ENCODE measurements around the gene SPINK1. TPM values are rescaled to one million over a fixed set of nuclear protein-coding genes. Genes with fewer than 3 reads are reported as not detected.

Gene SPINK1
- total RNA-seq, 2 experiments from 2014 or later = not detected

GRCh38 chr5:147791181-147791580 is 40.3 kb downstream of the SPINK1 start:
- Mint-ChIP-seq H3K27ac (no peak overlapping the region), H3K4me1 (ENCODE audit: low read depth) (no peaks in the 10 kb centered on the region), H3K27me3 (ENCODE audit: low read depth) (no peaks in the 10 kb centered on the region), H3K9me3 (no peaks in the 10 kb centered on the region), H3K36me3 (ENCODE audit: low read depth) (no peaks in the 10 kb centered on the region), H3K4me3 (no peak overlapping the region)
- intact Hi-C loops (cut with micrococcal nuclease) = no loop called here
- DNase-seq = no peak
- CTCF ChIA-PET = no interaction called here

GRCh38 chr5:147789820-147790219 is 41.7 kb downstream of the SPINK1 start:
- CTCF ChIA-PET = no interaction called here
- no peaks in the 10 kb centered on the region for H3K36me3 Mint-ChIP-seq (ENCODE audit: low read depth)
- no peak overlapping the region for H3K27ac Mint-ChIP-seq
- DNase-seq = no peak
- no peaks in the 10 kb centered on the region for H3K27me3 Mint-ChIP-seq (ENCODE audit: low read depth)
- H3K4me1 Mint-ChIP-seq (ENCODE audit: low read depth) = no peaks in the 10 kb centered on the region
- H3K4me3 Mint-ChIP-seq = no peak overlapping the region
- H3K9me3 Mint-ChIP-seq = no peaks in the 10 kb centered on the region
- intact Hi-C loops (cut with micrococcal nuclease) = no loop called here

DNA sequence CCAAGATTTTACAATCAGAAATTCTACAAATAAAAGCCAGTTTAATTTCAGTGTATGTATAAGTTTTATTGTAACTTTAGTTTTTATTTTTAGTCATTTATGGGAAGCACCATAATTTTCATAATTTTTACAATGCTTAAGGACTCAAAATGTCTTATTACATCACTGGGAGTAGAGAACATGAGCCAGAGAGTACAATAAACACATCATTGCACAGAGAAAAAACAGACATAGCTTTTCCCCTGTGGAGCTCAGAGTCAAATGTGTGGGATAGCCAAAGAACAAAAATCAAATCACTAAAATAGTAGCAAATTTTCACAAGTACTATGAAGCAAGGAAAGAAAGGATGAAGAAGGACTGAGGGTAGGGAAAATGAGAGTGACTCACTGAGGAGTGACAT is 43.4 kb downstream of the SPINK1 start:
- Mint-ChIP-seq H3K27me3 (ENCODE audit: low read depth) (peaks cover 10% of the 10 kb centered on the region), H3K4me1 (ENCODE audit: low read depth) (no peaks in the 10 kb centered on the region), H3K36me3 (ENCODE audit: low read depth) (no peaks in the 10 kb centered on the region), H3K27ac (no peak overlapping the region), H3K9me3 (no peaks in the 10 kb centered on the region), H3K4me3 (no peak overlapping the region)
- no peak for DNase-seq
- CTCF ChIA-PET = no interaction called here
- intact Hi-C loops (cut with micrococcal nuclease) = no loop called here

DNA sequence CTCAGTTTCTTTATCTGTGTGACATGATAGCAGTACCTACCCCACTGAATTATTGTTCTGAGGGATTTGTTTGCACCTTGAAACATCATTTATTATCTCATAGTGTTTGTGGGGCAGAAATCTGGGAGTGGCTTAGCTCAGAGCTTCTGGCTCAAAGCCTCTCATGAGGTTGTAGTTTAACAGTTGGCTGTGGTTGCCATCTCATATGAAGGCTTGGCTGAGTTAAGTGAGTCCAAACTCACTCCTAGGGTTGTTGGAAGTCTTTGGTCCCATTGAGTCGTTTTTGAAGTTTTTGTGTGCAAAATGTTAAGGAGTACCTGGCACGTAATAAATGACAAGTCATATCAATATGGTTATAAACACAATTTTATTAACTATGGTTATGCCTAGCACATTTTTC is 45.3 kb downstream of the SPINK1 start:
- H3K4me1 Mint-ChIP-seq (ENCODE audit: low read depth) = peaks cover 4% of the 10 kb centered on the region
- no peak overlapping the region for H3K4me3 Mint-ChIP-seq
- no peak for DNase-seq
- intact Hi-C loops (cut with micrococcal nuclease) = no loop called here
- no peak overlapping the region for H3K27ac Mint-ChIP-seq
- CTCF ChIA-PET = no interaction called here
- peaks cover 16% of the 10 kb centered on the region for H3K27me3 Mint-ChIP-seq (ENCODE audit: low read depth)
- no peaks in the 10 kb centered on the region for H3K36me3 Mint-ChIP-seq (ENCODE audit: low read depth)
- no peaks in the 10 kb centered on the region for H3K9me3 Mint-ChIP-seq

- CTCF ChIA-PET = no interaction called here
These were observed 47.1 kb downstream of the SPINK1 start for GRCh38 chr5:147784146-147784987.

DNA sequence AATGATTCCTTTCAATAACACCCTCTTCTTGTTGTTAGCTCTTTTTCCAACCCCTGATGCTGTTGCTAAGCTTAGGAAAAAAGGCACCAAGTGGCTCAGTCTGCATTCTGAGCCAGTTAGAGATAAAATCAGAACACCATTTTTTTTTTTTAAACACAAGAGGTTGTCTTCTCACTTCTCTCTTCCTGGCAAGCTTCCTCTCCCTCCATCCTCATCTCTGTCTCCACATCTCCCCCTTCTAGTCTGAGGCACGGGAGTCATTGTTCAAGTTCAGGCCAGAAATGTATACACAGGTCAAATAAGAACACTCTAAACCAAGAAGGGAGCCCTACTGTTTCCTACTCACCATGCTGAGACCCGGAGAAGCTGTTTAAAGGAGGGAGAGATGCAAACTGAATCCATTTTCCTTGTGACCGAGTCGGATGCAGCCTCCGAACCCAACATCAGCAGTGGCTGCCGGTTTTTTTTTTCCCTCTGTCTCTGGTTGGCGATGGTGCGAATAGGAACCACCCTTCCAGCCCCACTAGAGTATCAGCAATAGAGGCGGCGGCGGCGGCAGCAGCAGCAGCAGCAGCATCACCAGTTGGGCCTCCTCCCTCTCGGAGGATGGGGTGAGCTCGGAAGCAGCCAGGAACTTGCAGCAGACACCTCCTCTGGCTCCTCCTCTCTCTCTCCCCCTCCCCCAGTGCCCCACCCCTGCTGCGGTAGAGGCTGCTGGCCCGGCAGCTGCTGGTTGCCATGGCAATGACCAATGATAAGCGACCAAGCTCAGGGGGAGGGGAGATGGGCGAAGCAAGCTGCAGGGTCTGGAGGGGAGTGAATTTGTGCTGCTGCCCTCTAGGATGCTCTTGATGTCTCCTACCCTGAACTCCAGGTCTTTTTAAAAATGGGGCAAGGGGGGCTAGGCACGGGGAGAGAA is 49.1 kb downstream of the SPINK1 start, which contains the start of gene JAKMIP2:
Gene JAKMIP2, minus strand, starts transcription at position 619 of the 919 bp plus-strand sequence. CDS start 110,922 bp downstream, outside the sequence.
- DNase-seq = peak; percentile 67
- Mint-ChIP-seq H3K9me3 (no peaks in the 10 kb centered on the region), H3K27me3 (ENCODE audit: low read depth) (peaks cover 18% of the 10 kb centered on the region), H3K4me3 (peak within 1 kb of the TSS; percentile 66), H3K4me1 (ENCODE audit: low read depth) (peaks cover 4% of the 10 kb centered on the region), H3K36me3 (ENCODE audit: low read depth) (no peaks in the 10 kb centered on the region), H3K27ac (no peak within 1 kb of the TSS)
- intact Hi-C loops (cut with micrococcal nuclease) = no loop called here
- CTCF ChIA-PET = interaction anchor here (0.6 kb wide), 1 partner anchor 152 kb away, joined by 3 read pairs; no protein-coding TSS in a partner anchor

More at GRCh38 chr5:147784146-147784987, 47.1 kb downstream of the SPINK1 start:
- intact Hi-C loops (cut with micrococcal nuclease) = no loop called here
- H3K9me3 Mint-ChIP-seq = no peaks in the 10 kb centered on the region
- no peak for DNase-seq
- peaks cover 18% of the 10 kb centered on the region for H3K27me3 Mint-ChIP-seq (ENCODE audit: low read depth)
- H3K4me3 Mint-ChIP-seq = no peak overlapping the region
- H3K36me3 Mint-ChIP-seq (ENCODE audit: low read depth) = no peaks in the 10 kb centered on the region
- no peak overlapping the region for H3K27ac Mint-ChIP-seq
- peaks cover 4% of the 10 kb centered on the region for H3K4me1 Mint-ChIP-seq (ENCODE audit: low read depth)

DNA sequence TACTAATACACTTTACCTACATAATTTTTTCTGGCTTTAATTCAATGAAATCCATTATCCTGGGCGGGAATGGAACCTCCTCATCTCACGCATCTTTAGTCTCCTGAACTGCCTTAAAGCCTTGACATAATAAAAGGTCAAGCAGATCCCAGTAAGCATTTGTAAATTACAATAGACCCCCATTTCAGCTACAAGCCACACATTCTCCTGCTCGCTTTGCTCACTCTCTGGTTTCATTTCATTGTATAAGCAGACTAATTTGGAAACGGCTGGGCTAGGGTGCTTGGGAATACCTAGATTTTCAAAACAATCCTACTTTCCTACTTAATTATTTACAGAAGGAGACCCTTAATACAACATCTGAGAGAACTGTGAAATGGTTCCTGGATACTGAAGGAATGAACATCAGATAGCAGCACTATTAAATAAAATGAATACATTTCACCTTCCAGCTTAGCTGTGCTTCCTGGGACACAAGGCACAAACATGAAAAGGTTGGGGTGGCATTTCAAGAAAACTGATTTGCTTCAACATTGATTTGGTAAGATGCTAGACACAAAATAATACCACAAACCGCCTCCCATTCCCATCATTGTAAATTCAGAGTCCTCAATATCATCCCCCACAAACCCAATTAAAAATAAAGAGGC is 50.4 kb downstream of the SPINK1 start:
- Mint-ChIP-seq H3K4me1 (ENCODE audit: low read depth) (peaks cover 4% of the 10 kb centered on the region), H3K36me3 (ENCODE audit: low read depth) (no peaks in the 10 kb centered on the region), H3K27me3 (ENCODE audit: low read depth) (peaks cover 18% of the 10 kb centered on the region), H3K9me3 (peaks cover 3% of the 10 kb centered on the region), H3K27ac (no peak overlapping the region), H3K4me3 (no peak overlapping the region)
- CTCF ChIA-PET = no interaction called here
- intact Hi-C loops (cut with micrococcal nuclease) = no loop called here
- DNase-seq = no peak

DNA sequence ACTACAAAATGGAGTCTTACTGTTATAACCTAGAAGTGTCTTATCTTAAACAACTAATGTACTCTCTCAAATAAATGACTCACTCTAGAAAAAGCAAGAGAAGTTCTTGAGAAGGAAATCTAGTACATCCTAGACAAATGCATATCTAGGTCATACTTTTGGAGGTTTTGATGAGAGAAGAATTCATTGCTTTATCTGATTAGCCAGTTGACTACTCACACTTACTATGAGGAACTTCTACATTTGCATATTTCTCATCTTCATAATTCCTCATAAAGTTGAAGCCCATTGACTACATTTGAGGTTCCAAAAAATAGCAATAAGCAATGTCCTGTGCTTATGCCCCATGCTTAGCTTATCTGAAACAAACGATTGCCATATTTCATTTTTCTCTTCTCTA is 51.8 kb downstream of the SPINK1 start:
- Mint-ChIP-seq H3K36me3 (ENCODE audit: low read depth) (peaks cover 2% of the 10 kb centered on the region), H3K4me1 (ENCODE audit: low read depth) (peaks cover 4% of the 10 kb centered on the region), H3K4me3 (no peak overlapping the region), H3K9me3 (peaks cover 3% of the 10 kb centered on the region), H3K27me3 (ENCODE audit: low read depth) (peaks cover 18% of the 10 kb centered on the region), H3K27ac (no peak overlapping the region)
- DNase-seq = no peak
- intact Hi-C loops (cut with micrococcal nuclease) = no loop called here
- CTCF ChIA-PET = no interaction called here

DNA sequence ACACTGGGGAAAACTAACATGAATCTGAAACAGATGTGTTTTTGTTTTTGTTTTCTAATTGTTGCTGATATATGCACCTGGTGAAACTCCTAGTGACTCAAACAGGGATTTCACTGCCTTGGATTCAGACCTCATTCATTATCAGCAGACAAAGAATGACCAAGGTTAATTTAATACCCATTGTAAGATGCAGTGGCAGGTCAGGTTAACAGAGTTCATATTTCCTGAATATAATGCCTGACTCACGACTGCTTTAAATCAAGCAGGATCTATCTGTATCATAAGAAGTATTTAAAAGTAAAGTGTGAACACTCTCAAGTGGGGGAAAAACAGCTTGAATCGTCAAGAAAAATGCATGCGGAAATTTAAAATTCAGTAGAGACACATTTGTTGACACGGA is 54.5 kb downstream of the SPINK1 start:
- H3K4me3 Mint-ChIP-seq = no peak overlapping the region
- peaks cover 5% of the 10 kb centered on the region for H3K27me3 Mint-ChIP-seq (ENCODE audit: low read depth)
- H3K9me3 Mint-ChIP-seq = peaks cover 3% of the 10 kb centered on the region
- CTCF ChIA-PET = no interaction called here
- no peak overlapping the region for H3K27ac Mint-ChIP-seq
- intact Hi-C loops (cut with micrococcal nuclease) = no loop called here
- DNase-seq = no peak
- peaks cover 2% of the 10 kb centered on the region for H3K36me3 Mint-ChIP-seq (ENCODE audit: low read depth)
- H3K4me1 Mint-ChIP-seq (ENCODE audit: low read depth) = peaks cover 1% of the 10 kb centered on the region

Other genes with a start within 250 kb of the SPINK1 start
- under 1 TPM; 0.14 to 0.17 TPM for gene JAKMIP2, start 48.9 kb downstream of the SPINK1 start, total RNA-seq
- gene SCGB3A2, start 47.0 kb upstream of the SPINK1 start, total RNA-seq = not detected
- not detected for gene C5orf46, start 74.9 kb upstream of the SPINK1 start, total RNA-seq
- gene SPINK5, start 232.3 kb upstream of the SPINK1 start, total RNA-seq = not detected

All from activated naive CD4-positive, alpha-beta T cell treated with anti-CD3 and anti-CD28 coated beads for 36 hours (primary cell).